Measurements from ENCODE around the gene NSD2. TPM values are rescaled to one million over a fixed set of nuclear protein-coding genes. Genes with fewer than 3 reads are reported as not detected.

Gene NSD2
- total RNA-seq, 2 donors from 2014 or later = 80.1 to 176 TPM

DNA sequence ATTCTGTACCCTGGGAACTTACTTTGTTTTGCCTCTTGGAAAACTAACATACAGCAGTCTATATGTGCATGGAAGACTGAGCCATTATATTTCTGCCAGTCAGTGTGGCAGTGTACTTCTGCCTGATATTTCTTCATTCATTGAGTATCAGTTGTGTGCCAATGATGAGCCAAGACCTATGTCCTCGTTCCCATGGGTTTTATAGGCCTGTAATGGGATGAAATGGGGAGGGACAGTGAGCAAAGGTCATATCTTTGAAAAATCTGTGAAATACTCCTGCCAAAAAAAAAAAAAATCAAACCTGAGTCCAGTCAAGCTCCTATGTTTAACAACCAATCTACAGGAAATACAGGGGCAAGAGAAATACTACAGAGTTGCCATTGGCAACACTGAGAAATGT, 9.1 kb downstream of the NSD2 start:
- no peak overlapping the region for H3K27ac ChIP-seq
- no peaks in the 10 kb centered on the region for H3K27me3 ChIP-seq
- H3K36me3 ChIP-seq = no peaks in the 10 kb centered on the region
- no peak overlapping the region for H3K9ac ChIP-seq (ENCODE audit: low read depth in 2 of 2, low read length in 2 of 2)
- H3K4me3 ChIP-seq = no peak overlapping the region
- intact Hi-C loops (cut with DNase I) = no loop called here
- H3K4me1 ChIP-seq = peaks cover 13% of the 10 kb centered on the region
- TF ChIP-seq, protein P1, sequence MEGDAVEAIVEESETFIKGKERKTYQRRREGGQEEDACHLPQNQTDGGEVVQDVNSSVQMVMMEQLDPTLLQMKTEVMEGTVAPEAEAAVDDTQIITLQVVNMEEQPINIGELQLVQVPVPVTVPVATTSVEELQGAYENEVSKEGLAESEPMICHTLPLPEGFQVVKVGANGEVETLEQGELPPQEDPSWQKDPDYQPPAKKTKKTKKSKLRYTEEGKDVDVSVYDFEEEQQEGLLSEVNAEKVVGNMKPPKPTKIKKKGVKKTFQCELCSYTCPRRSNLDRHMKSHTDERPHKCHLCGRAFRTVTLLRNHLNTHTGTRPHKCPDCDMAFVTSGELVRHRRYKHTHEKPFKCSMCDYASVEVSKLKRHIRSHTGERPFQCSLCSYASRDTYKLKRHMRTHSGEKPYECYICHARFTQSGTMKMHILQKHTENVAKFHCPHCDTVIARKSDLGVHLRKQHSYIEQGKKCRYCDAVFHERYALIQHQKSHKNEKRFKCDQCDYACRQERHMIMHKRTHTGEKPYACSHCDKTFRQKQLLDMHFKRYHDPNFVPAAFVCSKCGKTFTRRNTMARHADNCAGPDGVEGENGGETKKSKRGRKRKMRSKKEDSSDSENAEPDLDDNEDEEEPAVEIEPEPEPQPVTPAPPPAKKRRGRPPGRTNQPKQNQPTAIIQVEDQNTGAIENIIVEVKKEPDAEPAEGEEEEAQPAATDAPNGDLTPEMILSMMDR (IDR thresholded peaks at IDR 0.05) = no peak
- DNase-seq = peak; percentile 60
- H3K9me3 ChIP-seq = no peaks in the 10 kb centered on the region

DNA sequence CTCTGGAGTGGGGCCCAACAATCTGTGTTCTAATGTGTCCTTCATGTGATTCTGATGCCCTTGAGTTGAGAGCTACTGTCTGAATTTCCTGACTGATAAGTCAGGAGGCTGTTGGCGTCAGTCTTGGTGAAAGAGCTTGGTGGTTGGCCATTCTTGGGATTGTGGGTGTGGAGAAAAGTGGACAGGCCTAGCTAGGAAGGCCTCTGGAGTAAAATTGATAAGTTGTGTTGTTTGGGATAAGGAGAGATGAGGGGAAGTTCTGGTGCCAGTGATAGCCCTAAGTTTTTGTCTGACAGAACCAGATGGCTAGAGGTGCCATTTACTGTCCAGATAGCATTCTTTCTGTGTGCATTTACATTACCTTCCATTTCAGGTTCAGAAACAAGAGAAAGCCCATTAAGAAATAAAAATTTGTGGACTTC, 11.7 kb downstream of the NSD2 start:
- no peaks in the 10 kb centered on the region for H3K9me3 ChIP-seq
- no peaks in the 10 kb centered on the region for H3K27me3 ChIP-seq
- no peaks in the 10 kb centered on the region for H3K36me3 ChIP-seq
- peaks cover 17% of the 10 kb centered on the region for H3K4me1 ChIP-seq
- H3K27ac ChIP-seq = no peak overlapping the region
- H3K4me3 ChIP-seq = no peak overlapping the region
- TF ChIP-seq, protein P1 (IDR thresholded peaks at IDR 0.05) = no peak
- no peak overlapping the region for H3K9ac ChIP-seq (ENCODE audit: low read depth in 2 of 2, low read length in 2 of 2)
- intact Hi-C loops (cut with DNase I) = no loop called here
- DNase-seq = no peak

DNA sequence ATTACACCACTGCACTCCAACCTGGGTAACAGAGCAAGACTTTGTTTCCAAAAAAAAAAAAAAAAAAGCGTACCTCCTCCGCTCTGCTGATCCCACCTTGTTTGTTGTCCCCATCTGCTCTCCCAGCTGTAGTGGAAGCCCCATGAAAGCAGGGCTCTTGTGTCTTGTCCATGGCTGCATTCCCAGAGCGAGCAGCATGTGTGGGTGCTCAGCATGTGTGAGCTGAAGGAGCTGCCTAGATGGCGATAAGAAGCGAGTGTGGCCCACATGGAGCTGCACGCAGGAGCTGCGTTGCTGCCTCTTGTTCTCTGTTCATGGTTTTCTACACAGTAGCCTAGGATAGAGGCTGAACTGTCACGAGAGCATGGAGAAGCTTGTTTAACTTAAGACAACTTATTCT, 12.4 kb downstream of the NSD2 start:
- H3K27ac ChIP-seq = no peak overlapping the region
- H3K36me3 ChIP-seq = no peaks in the 10 kb centered on the region
- no peak overlapping the region for H3K9ac ChIP-seq (ENCODE audit: low read depth in 2 of 2, low read length in 2 of 2)
- no peaks in the 10 kb centered on the region for H3K27me3 ChIP-seq
- TF ChIP-seq, protein P1 (IDR thresholded peaks at IDR 0.05) = no peak
- DNase-seq = no peak
- H3K4me3 ChIP-seq = no peak overlapping the region
- no peaks in the 10 kb centered on the region for H3K9me3 ChIP-seq
- intact Hi-C loops (cut with DNase I) = no loop called here
- H3K4me1 ChIP-seq = peaks cover 17% of the 10 kb centered on the region

DNA sequence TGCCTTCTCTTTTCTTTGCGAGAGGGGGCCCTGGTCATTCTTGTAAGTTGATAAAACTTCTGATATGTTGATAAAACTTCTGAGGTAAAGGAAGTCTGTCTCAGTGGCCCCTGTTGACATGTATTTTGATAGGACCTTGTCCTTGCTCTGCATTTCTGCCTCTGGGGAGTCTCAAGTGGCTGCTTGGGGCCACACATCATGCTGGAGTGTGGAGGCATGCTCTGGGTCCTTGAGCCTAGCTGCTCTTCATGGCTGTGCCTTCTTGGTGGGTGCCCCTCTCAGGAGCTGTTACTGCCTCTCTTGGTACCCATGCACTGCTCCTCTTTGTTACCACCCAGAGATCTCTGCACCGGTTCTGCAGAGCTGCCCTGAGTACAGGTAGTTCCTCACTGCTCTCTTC, 14.2 kb downstream of the NSD2 start:
- H3K4me3 ChIP-seq = no peak overlapping the region
- H3K4me1 ChIP-seq = peaks cover 17% of the 10 kb centered on the region
- TF ChIP-seq, protein P1 (IDR thresholded peaks at IDR 0.05) = no peak
- no peaks in the 10 kb centered on the region for H3K27me3 ChIP-seq
- H3K36me3 ChIP-seq = no peaks in the 10 kb centered on the region
- no peak overlapping the region for H3K27ac ChIP-seq
- H3K9me3 ChIP-seq = no peaks in the 10 kb centered on the region
- no peak for DNase-seq
- intact Hi-C loops (cut with DNase I) = no loop called here
- peak overlapping the region in 1 of 2 donors; percentile 4 for H3K9ac ChIP-seq (ENCODE audit: low read depth in 2 of 2, low read length in 2 of 2)

DNA sequence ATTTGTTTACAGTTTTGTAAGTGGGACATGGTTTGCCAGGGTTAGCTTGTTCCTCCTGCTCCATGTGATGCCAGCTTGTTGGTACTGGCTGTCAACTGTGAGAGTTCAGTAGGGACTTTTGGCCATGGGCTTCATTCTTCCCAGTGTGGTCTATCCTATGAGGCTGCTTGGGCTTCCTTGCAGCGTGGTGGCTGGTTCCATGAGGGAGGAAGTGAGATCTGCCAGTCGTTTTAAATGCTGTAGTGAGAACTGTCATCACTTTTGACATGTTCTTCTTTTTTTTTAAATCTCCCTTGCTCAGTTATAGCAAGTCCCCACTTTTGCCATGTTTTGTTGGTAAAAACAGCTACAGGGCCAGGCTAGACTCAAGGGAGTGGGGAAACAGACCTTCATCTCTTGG, 15.9 kb downstream of the NSD2 start:
- H3K4me3 ChIP-seq = no peak overlapping the region
- H3K36me3 ChIP-seq = no peaks in the 10 kb centered on the region
- no peaks in the 10 kb centered on the region for H3K9me3 ChIP-seq
- peaks cover 5% of the 10 kb centered on the region for H3K4me1 ChIP-seq
- DNase-seq = no peak
- TF ChIP-seq, protein P1 (IDR thresholded peaks at IDR 0.05) = no peak
- H3K9ac ChIP-seq (ENCODE audit: low read depth in 2 of 2, low read length in 2 of 2) = peak overlapping the region in 1 of 2 donors; percentile 46
- peak overlapping the region; percentile 51 for H3K27ac ChIP-seq
- intact Hi-C loops (cut with DNase I) = no loop called here
- H3K27me3 ChIP-seq = no peaks in the 10 kb centered on the region
